IPS-18c (cell line): Measurements from ENCODE around the gene SLC22A3.
"Not testable (repeated sequence)": the region's sequence is repeated elsewhere in the genome, so short reads cannot be mapped to it uniquely, and the experiment has no call there.

Experiments used
- H3K4me3 ChIP-seq: 2 replicates; pipeline ENCODE4 v1.7.0; 2013; ENCODE audit warnings: low read depth, mild to moderate bottlenecking, low read length, moderate library complexity; ENCODE audit not compliant: insufficient read depth
- H3K9me3 ChIP-seq: one replicate; pipeline ENCODE4 v1.6.1; 2013; ENCODE audit warnings: mild to moderate bottlenecking, low read length, moderate library complexity; ENCODE audit not compliant: control insufficient read depth, insufficient read depth

The SLC22A3 gene

DNA sequence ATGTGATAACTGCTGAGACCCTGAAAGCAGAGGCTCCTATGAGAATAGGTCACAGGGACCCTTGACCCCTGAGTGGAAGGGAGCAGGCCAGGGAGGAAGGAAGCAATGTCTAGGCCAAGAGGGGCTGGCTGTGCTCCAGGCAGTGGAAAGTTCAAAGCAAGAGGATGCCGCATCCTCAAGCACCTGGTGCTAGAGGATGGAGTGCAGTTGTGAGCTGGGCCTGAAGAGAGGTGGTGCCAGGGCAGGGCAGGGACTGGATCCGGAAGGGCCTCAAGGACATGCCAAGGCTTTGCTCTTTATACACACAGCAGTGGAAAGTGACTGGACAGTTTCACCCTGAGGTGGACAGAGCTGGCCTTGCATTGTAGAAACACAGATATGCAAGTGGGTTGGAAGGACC, 97.0 kb downstream of the SLC22A3 start:
- no peaks in the 10 kb centered on the region for H3K9me3 ChIP-seq
- H3K4me3 ChIP-seq = no peak overlapping the region

GRCh38 chr6:160447350-160447749, 99.2 kb downstream of the SLC22A3 start:
- no peak overlapping the region for H3K4me3 ChIP-seq

GRCh38 chr6:160449787-160450186, 101.6 kb downstream of the SLC22A3 start:
- not testable (repeated sequence) for H3K4me3 ChIP-seq, H3K9me3 ChIP-seq

More at GRCh38 chr6:160447350-160447749, 99.2 kb downstream of the SLC22A3 start:
- no peaks in the 10 kb centered on the region for H3K9me3 ChIP-seq

GRCh38 chr6:160450849-160451248, 102.7 kb downstream of the SLC22A3 start:
- H3K9me3 ChIP-seq = no peaks in the 10 kb centered on the region
- no peak overlapping the region for H3K4me3 ChIP-seq

DNA sequence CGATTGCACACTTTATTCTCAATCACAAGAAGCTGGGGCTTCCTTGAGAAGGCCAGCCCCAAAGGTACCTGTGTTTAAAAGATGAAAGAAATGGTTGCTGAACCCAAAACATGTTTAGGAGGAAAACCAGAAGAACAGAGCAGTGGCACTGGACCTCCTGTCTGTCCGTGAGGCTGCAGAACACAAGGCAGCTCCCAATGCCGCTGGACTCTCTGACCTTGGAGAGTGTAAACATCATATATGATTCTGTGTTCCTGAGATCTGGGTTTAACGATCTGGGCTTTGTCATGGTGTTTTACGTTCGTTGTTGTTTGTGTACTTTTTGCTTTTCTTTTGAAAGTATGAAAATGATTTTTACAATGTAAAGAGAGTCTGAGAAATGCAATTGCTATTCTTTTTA, 106.1 kb downstream of the SLC22A3 start:
- H3K4me3 ChIP-seq = no peak overlapping the region
- H3K9me3 ChIP-seq = no peaks in the 10 kb centered on the region

GRCh38 chr6:160455081-160455480, 106.9 kb downstream of the SLC22A3 start:
- H3K4me3 ChIP-seq = no peak overlapping the region
- no peaks in the 10 kb centered on the region for H3K9me3 ChIP-seq

DNA sequence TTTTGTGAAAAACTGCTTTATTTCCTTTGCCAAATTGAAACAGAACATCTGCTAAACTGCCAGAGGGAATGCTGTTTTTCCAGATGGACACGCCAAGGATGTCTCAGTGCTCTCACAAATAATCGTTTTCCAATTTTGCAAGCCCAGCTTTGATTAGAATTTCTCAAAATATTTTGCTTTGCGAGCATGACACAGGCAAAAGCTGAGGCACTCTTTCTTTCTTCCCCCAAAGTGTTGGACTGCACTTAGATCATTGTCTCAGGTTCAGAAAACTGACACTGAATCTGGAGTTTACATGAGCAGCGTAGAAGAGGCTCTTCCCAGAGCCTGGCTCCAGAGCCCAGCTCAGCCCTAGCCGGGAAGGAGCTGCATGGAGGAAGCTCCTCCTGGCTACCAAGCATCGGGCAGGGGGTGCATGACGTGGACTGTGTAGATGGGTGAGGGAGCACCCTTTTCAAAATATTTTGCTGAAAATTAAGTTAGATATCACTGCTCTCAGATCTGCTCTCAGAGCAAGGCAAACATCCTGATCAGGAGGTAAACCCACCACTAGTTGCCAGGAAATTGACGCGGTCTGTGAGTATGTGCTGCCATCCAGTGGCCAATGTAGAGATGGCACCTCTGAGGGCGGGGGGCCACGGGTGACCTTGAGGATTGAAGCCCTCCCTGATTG, 107.5 kb downstream of the SLC22A3 start:
- no peaks in the 10 kb centered on the region for H3K9me3 ChIP-seq
- no peak overlapping the region; the same call in 1 of the 2 replicates for H3K4me3 ChIP-seq

DNA sequence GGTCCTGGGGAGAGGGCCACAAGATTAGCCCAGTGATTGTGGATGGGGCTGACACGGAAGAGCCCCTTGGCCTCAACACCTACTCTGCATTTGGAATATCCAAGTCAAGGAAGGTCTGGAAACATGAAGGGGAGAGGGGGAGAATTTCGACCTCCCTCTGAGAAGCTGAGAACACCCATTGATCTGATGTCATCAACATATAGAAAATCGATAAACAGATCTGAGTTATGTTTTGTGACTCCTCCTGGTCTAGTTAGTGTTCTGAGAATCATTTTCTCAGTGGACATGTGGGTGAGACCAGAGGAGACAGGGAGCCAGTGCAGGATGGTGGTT, 108.0 kb downstream of the SLC22A3 start:
- Histone ChIP-seq H3K9me3 (no peaks in the 10 kb centered on the region), H3K4me3 (no peak overlapping the region)

- no peak overlapping the region for H3K4me3 ChIP-seq
- H3K9me3 ChIP-seq = no peaks in the 10 kb centered on the region
Observed at GRCh38 chr6:160457823-160458222, 109.6 kb downstream of the SLC22A3 start.

GRCh38 chr6:160461641-160462040, 113.5 kb downstream of the SLC22A3 start:
- Histone ChIP-seq H3K9me3 (no peaks in the 10 kb centered on the region), H3K4me3 (no peak overlapping the region)

GRCh38 chr6:160462116-160462515, 113.9 kb downstream of the SLC22A3 start:
- H3K9me3 ChIP-seq = no peaks in the 10 kb centered on the region
- no peak overlapping the region for H3K4me3 ChIP-seq

DNA sequence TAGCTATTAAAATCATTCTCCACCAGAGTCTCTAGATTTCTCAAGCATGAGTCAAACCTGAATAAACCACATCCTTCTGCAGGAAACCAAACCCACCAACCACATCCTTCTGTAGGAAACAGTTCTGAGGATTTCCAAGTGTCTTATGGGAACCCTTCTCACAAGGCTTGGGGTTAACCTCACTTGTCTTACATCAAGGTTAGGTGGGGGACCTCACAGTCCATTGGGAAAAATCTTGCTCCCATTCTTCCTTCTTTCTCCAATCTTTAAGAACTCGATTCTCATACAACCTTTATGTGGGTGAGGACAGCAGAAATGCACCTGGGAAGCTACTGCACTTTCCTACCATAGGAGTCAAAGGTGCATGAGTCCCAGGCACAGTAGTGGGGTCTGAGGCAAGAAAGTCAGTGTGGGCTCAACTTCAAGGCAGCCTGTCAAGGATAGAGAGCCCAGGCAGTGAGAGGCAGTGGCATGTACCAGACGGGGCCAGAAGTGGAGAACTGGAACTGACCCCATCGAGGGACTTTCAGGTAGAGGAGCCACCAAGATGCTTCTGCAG, 114.5 kb downstream of the SLC22A3 start:
- no peaks in the 10 kb centered on the region for H3K9me3 ChIP-seq
- H3K4me3 ChIP-seq = no peak overlapping the region

GRCh38 chr6:160464744-160465143, 116.6 kb downstream of the SLC22A3 start:
- Histone ChIP-seq H3K4me3 (no peak overlapping the region), H3K9me3 (no peaks in the 10 kb centered on the region)

DNA sequence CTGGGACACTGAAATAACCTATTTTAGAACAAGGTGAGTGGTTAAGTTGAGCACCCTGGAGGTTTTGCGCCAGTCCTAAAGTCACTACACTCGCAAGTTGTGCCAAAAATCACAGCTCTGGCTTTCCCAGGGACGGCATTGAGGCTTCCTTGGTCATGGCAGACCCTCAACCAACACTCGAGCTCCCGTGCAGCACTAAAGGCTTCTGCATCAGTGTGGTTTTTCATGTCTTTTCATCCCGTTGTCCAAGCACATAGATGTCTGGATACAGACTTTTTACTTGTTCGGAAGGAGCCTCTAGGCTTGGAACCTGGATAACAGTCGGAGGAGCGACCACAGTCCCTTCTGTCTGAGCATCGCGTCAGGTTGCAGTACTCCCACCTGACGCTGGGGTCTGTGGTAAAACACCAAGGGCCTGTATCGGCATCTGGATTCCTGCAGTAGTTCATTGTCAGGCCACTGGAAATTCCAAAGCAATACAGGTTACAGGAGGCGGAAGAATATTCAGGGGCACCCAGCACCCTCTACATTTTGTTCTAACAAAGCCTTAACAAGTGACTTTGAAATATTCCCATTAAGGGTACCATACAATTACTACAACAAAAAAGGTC, 119.2 kb downstream of the SLC22A3 start:
- H3K4me3 ChIP-seq, H3K9me3 ChIP-seq: not testable (repeated sequence)

DNA sequence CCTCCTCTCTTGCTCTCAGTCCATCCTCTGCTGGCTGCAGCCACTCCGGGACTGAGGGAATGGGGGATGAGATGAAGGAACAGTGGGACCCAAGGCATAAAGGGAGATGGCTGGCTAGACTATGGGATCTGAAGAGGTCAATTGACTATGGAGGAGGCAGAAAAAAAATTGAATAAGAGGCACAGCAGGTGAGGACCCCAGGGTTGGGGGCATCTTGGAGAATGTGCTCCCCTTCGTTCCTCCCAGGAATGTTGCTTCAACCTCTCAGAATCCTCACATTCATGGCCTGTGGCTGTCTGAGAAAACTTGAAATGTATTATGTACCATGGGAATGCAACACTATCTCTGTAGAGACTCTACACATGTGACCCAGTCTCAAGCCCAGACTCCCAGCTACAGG, 121.0 kb downstream of the SLC22A3 start:
- Histone ChIP-seq H3K4me3 (no peak overlapping the region), H3K9me3 (no peaks in the 10 kb centered on the region)

- not testable (repeated sequence) for H3K4me3 ChIP-seq, H3K9me3 ChIP-seq
Observed at GRCh38 chr6:160476056-160476455, 127.9 kb downstream of the SLC22A3 start.

- H3K4me3 ChIP-seq, H3K9me3 ChIP-seq: not testable (repeated sequence)
Observed at GRCh38 chr6:160477072-160477471, 128.9 kb downstream of the SLC22A3 start.

DNA sequence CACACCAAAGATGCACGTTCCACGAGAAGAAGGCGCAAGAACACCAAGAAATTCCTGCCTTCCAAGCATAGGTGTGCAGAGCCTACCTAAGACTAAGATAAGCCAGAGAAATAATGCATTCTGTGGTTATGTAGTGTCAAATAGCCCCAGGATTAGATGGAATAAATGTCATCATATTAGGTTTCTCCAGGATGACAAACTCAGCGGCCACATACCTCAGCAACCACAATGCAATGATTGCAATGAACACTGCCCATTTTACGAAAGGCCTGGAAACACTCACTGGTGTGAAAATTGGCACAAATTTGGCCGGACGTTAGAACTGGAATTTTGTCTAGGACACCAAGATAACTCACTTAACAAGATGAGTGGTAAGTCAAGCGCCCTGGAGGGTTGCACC, 129.7 kb downstream of the SLC22A3 start:
- H3K4me3 ChIP-seq = no peak overlapping the region
- H3K9me3 ChIP-seq = no peaks in the 10 kb centered on the region

DNA sequence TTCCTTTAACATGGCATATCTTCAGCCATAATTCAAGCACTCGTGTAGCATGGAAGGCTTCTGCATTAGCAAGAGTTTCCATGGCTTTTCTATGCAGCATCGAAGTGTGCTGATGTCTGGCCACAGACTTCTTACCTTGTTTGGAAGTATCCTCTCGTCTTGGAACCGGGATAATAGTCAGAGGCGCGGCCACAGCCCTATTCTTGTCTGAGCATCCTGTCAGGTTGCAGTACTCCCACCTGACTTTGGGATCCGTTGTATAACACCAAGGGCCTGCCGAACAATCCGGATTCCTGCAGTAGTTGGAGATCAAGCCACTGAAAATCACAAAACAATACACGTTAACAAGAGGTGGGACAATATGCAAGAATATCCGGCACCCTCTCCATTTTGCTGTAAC, 138.9 kb downstream of the SLC22A3 start:
- Histone ChIP-seq H3K9me3 (no peaks in the 10 kb centered on the region), H3K4me3 (no peak overlapping the region)
